Right atrium auricular region (tissue), 2 donors: Measurements from ENCODE around the gene HOXA3. TPM values are rescaled to one million over a fixed set of nuclear protein-coding genes. Genes with fewer than 3 reads are reported as not detected.

Experiments used
- DNase-seq: peaks from one replicate; pipeline ENCODE4 v3.0.0-alpha.2; 2019; ENCODE audit warnings: low spot score
- H3K27ac ChIP-seq, 2 donors: fragments of 200-600 bp; sonication (generic); 1 replicate in 1 of 2; 2 replicates in 1 of 2; pipeline ENCODE4 v1.5.1; 2016 to 2019
- H3K27me3 ChIP-seq, 2 donors: fragments of 200-600 bp; sonication (generic); one replicate each; pipeline versions ENCODE4 v1.5.1 to v1.6.0; 2017 to 2019
- H3K36me3 ChIP-seq: fragments of 200-600 bp; sonication (generic); one replicate; pipeline ENCODE4 v1.5.1; 2016
- H3K4me1 ChIP-seq, 2 donors: fragments of 200-600 bp; sonication (generic); one replicate each; pipeline versions ENCODE4 v1.5.1 to v1.6.0; 2017 to 2019
- H3K4me3 ChIP-seq, 2 donors: fragments of 200-600 bp; sonication (generic); 1 replicate in 1 of 2; 2 replicates in 1 of 2; pipeline ENCODE4 v1.5.1; 2017 to 2019; ENCODE audit warnings: mild to moderate bottlenecking in 1 of 2, moderate library complexity in 1 of 2
- H3K9me3 ChIP-seq, 2 donors: fragments of 200-600 bp; sonication (generic); one replicate each; pipeline ENCODE4 v1.5.1; 2019
- CTCF ChIP-seq, 2 donors: fragments of 200-600 bp; sonication (generic); IDR thresholded peaks; one replicate each; pipeline ENCODE4 v1.5.1; 2019; ENCODE audit warnings: antibody characterized with exemption in 2 of 2
- total RNA-seq, 2 donors: library from RNA; depleted of rRNA; stranded (reverse); fragments of >200 nt; gene quantifications; one replicate each; pipeline ENCODE4 v1.1.0, GENCODE V29; 2016

The HOXA3 gene
- total RNA-seq, 2 donors from 2014 or later: 0.28 to 0.30 TPM

GRCh38 chr7:27126596-27127327 lies 25.6 kb downstream of the HOXA3 start:
- no peak for DNase-seq
- H3K4me3 ChIP-seq: no peak overlapping the region
- no peaks in the 10 kb centered on the region for H3K9me3 ChIP-seq
- peaks cover 14 to 32% of the 10 kb centered on the region in 2 donors for H3K27me3 ChIP-seq
- no peak for TF ChIP-seq CTCF (IDR thresholded peaks at IDR 0.05)
- peaks cover 0 to 10% of the 10 kb centered on the region in 2 donors for H3K4me1 ChIP-seq
- no peak overlapping the region for H3K27ac ChIP-seq
- H3K36me3 ChIP-seq: no peaks in the 10 kb centered on the region

GRCh38 chr7:27125986-27126394 lies 26.4 kb downstream of the HOXA3 start:
- no peak overlapping the region for H3K27ac ChIP-seq

GRCh38 chr7:27124902-27125689 lies 27.3 kb downstream of the HOXA3 start:
- H3K27ac ChIP-seq: no peak overlapping the region
- TF ChIP-seq CTCF (IDR thresholded peaks at IDR 0.05): no peak
- peaks cover 0 to 3% of the 10 kb centered on the region in 2 donors for H3K4me1 ChIP-seq
- H3K36me3 ChIP-seq: no peaks in the 10 kb centered on the region
- H3K4me3 ChIP-seq: no peak overlapping the region
- H3K27me3 ChIP-seq: peaks cover 8 to 32% of the 10 kb centered on the region in 2 donors
- no peaks in the 10 kb centered on the region for H3K9me3 ChIP-seq
- no peak for DNase-seq

More at GRCh38 chr7:27125986-27126394, 26.4 kb downstream of the HOXA3 start:
- H3K36me3 ChIP-seq: no peaks in the 10 kb centered on the region
- H3K27me3 ChIP-seq: peaks cover 10 to 32% of the 10 kb centered on the region in 2 donors
- no peaks in the 10 kb centered on the region for H3K9me3 ChIP-seq
- DNase-seq: no peak
- H3K4me3 ChIP-seq: no peak overlapping the region
- peaks cover 0 to 6% of the 10 kb centered on the region in 2 donors for H3K4me1 ChIP-seq
- TF ChIP-seq CTCF (IDR thresholded peaks at IDR 0.05): no peak

GRCh38 chr7:27124096-27124901 lies 28.1 kb downstream of the HOXA3 start:
- Histone ChIP-seq H3K27ac (no peak overlapping the region), H3K9me3 (no peaks in the 10 kb centered on the region), H3K36me3 (no peaks in the 10 kb centered on the region), H3K4me3 (no peak overlapping the region), H3K4me1 (no peaks in the 10 kb centered on the region), H3K27me3 (peaks cover 4 to 25% of the 10 kb centered on the region in 2 donors)
- DNase-seq: no peak
- TF ChIP-seq CTCF (IDR thresholded peaks at IDR 0.05): no peak

- Histone ChIP-seq H3K4me3 (no peak overlapping the region), H3K27ac (no peak overlapping the region), H3K27me3 (peaks cover 8 to 27% of the 10 kb centered on the region in 2 donors), H3K9me3 (no peaks in the 10 kb centered on the region), H3K36me3 (no peaks in the 10 kb centered on the region), H3K4me1 (no peaks in the 10 kb centered on the region)
- TF ChIP-seq CTCF (IDR thresholded peaks at IDR 0.05): no peak
- DNase-seq: no peak
Measured at GRCh38 chr7:27123477-27124053, 28.8 kb downstream of the HOXA3 start.
